DND-41 (cell line): ENCODE results near the gene CCDC134.

ENCODE experiments used
- ATAC-seq: fragments of 200-7000 bp; cut with Tn5 transposase; 3 replicates; pipeline ENCODE4 v1.9.1; 2021; ENCODE audit warnings: low read depth; ENCODE audit not compliant: insufficient read depth
- DNase-seq: peaks from one replicate; pipeline ENCODE4 v3.0.0-alpha.2; 2020
- H2AFZ ChIP-seq: 2 replicates; pipeline ENCODE4 v1.6.0; 2012; ENCODE audit warnings: low read depth, low read length
- H3K27ac ChIP-seq: 2 replicates; pipeline ENCODE4 v1.5.1; 2012; ENCODE audit warnings: low read length, inconsistent platforms
- H3K27me3 ChIP-seq: fragments of 200-600 bp; sonication (generic); 2 replicates; pipeline ENCODE4 v1.6.0; 2012; ENCODE audit warnings: low read length, mild to moderate bottlenecking, inconsistent platforms; ENCODE audit not compliant: insufficient read depth, poor library complexity
- H3K36me3 ChIP-seq: 2 replicates; pipeline ENCODE4 v1.5.1; 2012; ENCODE audit warnings: low read length, inconsistent platforms; ENCODE audit not compliant: insufficient read depth
- H3K4me1 ChIP-seq: 2 replicates; pipeline ENCODE4 v1.5.1; 2012; ENCODE audit warnings: mild to moderate bottlenecking, low read length; ENCODE audit not compliant: insufficient read depth
- H3K4me2 ChIP-seq: 2 replicates; pipeline ENCODE4 v1.6.0; 2012; ENCODE audit warnings: mild to moderate bottlenecking, moderate library complexity, low read length, inconsistent platforms; ENCODE audit not compliant: insufficient read depth
- H3K4me3 ChIP-seq, 2 experiments: fragments of 200-600 bp in 1 of 2; shearing (Covaris generic) in 1 of 2; 2 replicates each; pipeline ENCODE4 v1.5.1; 2012 to 2016; ENCODE audit warnings: inconsistent platforms in 2 of 2, low read length in 2 of 2, mild to moderate bottlenecking in 2 of 2, low read depth in 1 of 2, moderate library complexity in 1 of 2
- H3K79me2 ChIP-seq: 2 replicates; pipeline ENCODE4 v1.6.0; 2012; ENCODE audit warnings: low read length, inconsistent platforms; ENCODE audit not compliant: insufficient read depth
- H3K9ac ChIP-seq: 2 replicates; pipeline ENCODE4 v1.6.0; 2012; ENCODE audit warnings: low read depth, mild to moderate bottlenecking, inconsistent platforms, low read length, moderate library complexity
- H3K9me3 ChIP-seq: 2 replicates; pipeline ENCODE4 v1.5.1; 2012; ENCODE audit warnings: low read length, moderate library complexity, mild to moderate bottlenecking, inconsistent platforms; ENCODE audit not compliant: insufficient read depth, severe bottlenecking
- H4K20me1 ChIP-seq: 2 replicates; pipeline ENCODE4 v1.6.0; 2012; ENCODE audit warnings: low read length; ENCODE audit not compliant: insufficient read depth
- EZH2 ChIP-seq: IDR thresholded peaks from 3 replicates; pipeline ENCODE4 v1.6.1; 2012; ENCODE audit warnings: borderline replicate concordance, low read depth, mild to moderate bottlenecking, moderate library complexity, low read length, inconsistent platforms; ENCODE audit not compliant: severe bottlenecking
- TF ChIP-seq, protein P1 (sequence below): IDR thresholded peaks from 2 replicates; pipeline ENCODE4 v1.5.1; 2012; ENCODE audit warnings: borderline replicate concordance, low read length, moderate library complexity, mild to moderate bottlenecking; ENCODE audit not compliant: poor library complexity, severe bottlenecking; ENCODE audit errors: extremely low read depth

The CCDC134 gene

DNA sequence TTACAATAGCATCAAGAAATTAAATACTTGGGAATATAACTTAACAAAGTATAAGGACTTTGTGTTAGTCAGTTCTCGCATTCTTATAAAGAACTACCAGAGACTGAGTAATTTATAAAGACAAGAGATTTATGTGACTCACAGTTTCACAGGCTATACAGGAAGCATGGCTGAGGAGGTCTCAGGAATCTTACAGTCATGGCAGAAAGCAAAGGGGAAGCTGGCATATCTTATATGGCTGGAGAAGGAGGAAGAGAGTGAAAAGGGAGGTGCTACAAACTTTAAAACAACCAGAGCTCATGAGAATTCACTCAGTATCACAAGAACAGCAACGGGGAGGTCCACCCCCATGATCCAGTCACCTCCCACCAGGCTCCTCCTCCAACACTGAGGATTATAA is 32.0 kb upstream of the CCDC134 start:
- no peak overlapping the region for H3K4me2 ChIP-seq
- no peak overlapping the region for H3K27ac ChIP-seq
- H2AFZ ChIP-seq: no peak overlapping the region
- H3K27me3 ChIP-seq: no peaks in the 10 kb centered on the region
- H3K9me3 ChIP-seq: no peaks in the 10 kb centered on the region
- DNase-seq (no peak), ATAC-seq (no peak)
- no peak overlapping the region for H3K9ac ChIP-seq
- TF ChIP-seq, protein P1, sequence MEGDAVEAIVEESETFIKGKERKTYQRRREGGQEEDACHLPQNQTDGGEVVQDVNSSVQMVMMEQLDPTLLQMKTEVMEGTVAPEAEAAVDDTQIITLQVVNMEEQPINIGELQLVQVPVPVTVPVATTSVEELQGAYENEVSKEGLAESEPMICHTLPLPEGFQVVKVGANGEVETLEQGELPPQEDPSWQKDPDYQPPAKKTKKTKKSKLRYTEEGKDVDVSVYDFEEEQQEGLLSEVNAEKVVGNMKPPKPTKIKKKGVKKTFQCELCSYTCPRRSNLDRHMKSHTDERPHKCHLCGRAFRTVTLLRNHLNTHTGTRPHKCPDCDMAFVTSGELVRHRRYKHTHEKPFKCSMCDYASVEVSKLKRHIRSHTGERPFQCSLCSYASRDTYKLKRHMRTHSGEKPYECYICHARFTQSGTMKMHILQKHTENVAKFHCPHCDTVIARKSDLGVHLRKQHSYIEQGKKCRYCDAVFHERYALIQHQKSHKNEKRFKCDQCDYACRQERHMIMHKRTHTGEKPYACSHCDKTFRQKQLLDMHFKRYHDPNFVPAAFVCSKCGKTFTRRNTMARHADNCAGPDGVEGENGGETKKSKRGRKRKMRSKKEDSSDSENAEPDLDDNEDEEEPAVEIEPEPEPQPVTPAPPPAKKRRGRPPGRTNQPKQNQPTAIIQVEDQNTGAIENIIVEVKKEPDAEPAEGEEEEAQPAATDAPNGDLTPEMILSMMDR: no peak
- TF ChIP-seq EZH2: no peak
- H3K79me2 ChIP-seq: no peaks in the 10 kb centered on the region
- no peaks in the 10 kb centered on the region for H3K36me3 ChIP-seq
- no peaks in the 10 kb centered on the region for H3K4me1 ChIP-seq
- no peak overlapping the region for H3K4me3 ChIP-seq
- H4K20me1 ChIP-seq: no peaks in the 10 kb centered on the region

GRCh38 chr22:41770715-41771468 is 29.6 kb upstream of the CCDC134 start:
- no peaks in the 10 kb centered on the region for H3K27me3 ChIP-seq
- no peak for ATAC-seq
- TF ChIP-seq EZH2: no peak
- TF ChIP-seq, protein P1: no peak
- no peaks in the 10 kb centered on the region for H4K20me1 ChIP-seq
- no peak overlapping the region for H3K9ac ChIP-seq
- H3K27ac ChIP-seq: no peak overlapping the region
- H3K79me2 ChIP-seq: no peaks in the 10 kb centered on the region
- no peaks in the 10 kb centered on the region for H3K4me1 ChIP-seq
- no peak for DNase-seq
- H2AFZ ChIP-seq: no peak overlapping the region
- no peak overlapping the region for H3K4me2 ChIP-seq
- H3K9me3 ChIP-seq: no peaks in the 10 kb centered on the region
- no peaks in the 10 kb centered on the region for H3K36me3 ChIP-seq
- H3K4me3 ChIP-seq: no peak overlapping the region

DNA sequence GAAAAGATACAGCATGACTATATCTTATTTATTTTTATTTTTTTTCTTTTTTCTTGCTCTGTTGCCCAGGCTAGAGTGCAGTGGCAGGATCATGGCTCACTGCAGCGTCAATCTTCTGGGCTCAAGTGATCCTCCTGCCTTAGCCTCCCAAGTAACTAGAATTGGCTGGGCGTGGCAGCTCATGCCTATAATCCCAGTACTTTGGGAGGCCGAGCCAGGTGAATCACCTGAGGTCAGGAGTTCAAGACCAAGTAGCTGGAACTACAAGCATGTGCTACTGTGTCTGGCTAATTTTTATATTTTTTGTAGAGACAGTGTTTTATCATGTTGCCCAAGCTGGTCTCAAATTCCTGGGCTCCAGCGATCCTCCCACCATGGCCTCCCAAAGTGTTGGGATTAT is 28.3 kb upstream of the CCDC134 start:
- ATAC-seq: no peak
- H3K36me3 ChIP-seq: no peaks in the 10 kb centered on the region
- no peak overlapping the region for H2AFZ ChIP-seq
- H3K4me2 ChIP-seq: no peak overlapping the region
- H3K27ac ChIP-seq: no peak overlapping the region
- H4K20me1 ChIP-seq: no peaks in the 10 kb centered on the region
- TF ChIP-seq, protein P1: no peak
- TF ChIP-seq EZH2: no peak
- H3K4me1 ChIP-seq: no peaks in the 10 kb centered on the region
- no peak overlapping the region for H3K9ac ChIP-seq
- no peaks in the 10 kb centered on the region for H3K79me2 ChIP-seq
- H3K4me3 ChIP-seq: no peak overlapping the region
- H3K9me3 ChIP-seq: no peaks in the 10 kb centered on the region
- no peaks in the 10 kb centered on the region for H3K27me3 ChIP-seq
- DNase-seq: no peak
